Glomerular endothelial cell (primary cell): ENCODE data around the gene BZW2. TPM values are rescaled to one million over a fixed set of nuclear protein-coding genes. Genes with fewer than 3 reads are reported as not detected.

Source experiments
- DNase-seq: peaks from one replicate; pipeline ENCODE4 v3.0.0-alpha.2; 2011; ENCODE audit warnings: low read depth, low spot score; ENCODE audit errors: extremely low read depth
- total RNA-seq: library from RNA; depleted of rRNA; stranded (reverse); fragments of >200 nt; gene quantifications from 2 replicates; pipeline ENCODE4 v1.2.3, GENCODE V29; 2015

Gene BZW2
- total RNA-seq, 1 donor from 2014 or later: 98.5 TPM

GRCh38 chr7:16744518-16745250 lies 98.7 kb downstream of the BZW2 start:
- no peak for DNase-seq

GRCh38 chr7:16745645-16746044 lies 99.7 kb downstream of the BZW2 start:
- DNase-seq: no peak

- DNase-seq: no peak
These were observed 101.1 kb downstream of the BZW2 start for GRCh38 chr7:16747102-16747501.

- DNase-seq: no peak
These were observed 107.3 kb downstream of the BZW2 start, which contains the start of gene TSPAN13 for GRCh38 chr7:16753102-16753931. Gene TSPAN13, plus strand, starts transcription at chr7:16753755. Its CDS starts 213 bp downstream, at chr7:16753968.

GRCh38 chr7:16753932-16754855 lies 108.2 kb downstream of the BZW2 start:
- no peak for DNase-seq

GRCh38 chr7:16754856-16755317 lies 108.9 kb downstream of the BZW2 start:
- DNase-seq: no peak

- no peak for DNase-seq
These were observed 109.4 kb downstream of the BZW2 start for GRCh38 chr7:16755397-16755796.

Other genes starting within 250 kb of the BZW2 start
- gene CRPPA, start 224.6 kb upstream of the BZW2 start, total RNA-seq: 0.34 and 2.0 TPM in 2 replicates
- gene SOSTDC1, start 180.4 kb upstream of the BZW2 start, total RNA-seq: not detected in 2 replicates
- gene LRRC72, start 119.4 kb upstream of the BZW2 start, total RNA-seq: not detected in 2 replicates
- gene ANKMY2, start 427 bp upstream of the BZW2 start, total RNA-seq: 7.8 and 9.2 TPM in 2 replicates
- 27.9 and 37.5 TPM in 2 replicates for gene TSPAN13, start 107.6 kb downstream of the BZW2 start, total RNA-seq
- not detected in 2 replicates for gene AGR2, start 158.8 kb downstream of the BZW2 start, total RNA-seq
- not detected in 2 replicates for gene AGR3, start 235.8 kb downstream of the BZW2 start, total RNA-seq